Activated B cell treated with CpG ODN at 0.5 μM for 24 hours (primary cell): ENCODE data around the gene SAMD4A. TPM values are rescaled to one million over a fixed set of nuclear protein-coding genes. Genes with fewer than 3 reads are reported as not detected.

Experiments
- ATAC-seq: fragments of 200-7000 bp; cut with Tn5 transposase; one replicate; pipeline ENCODE4 v1.10.0; 2021; ENCODE audit warnings: low read depth, mild to moderate bottlenecking, moderate library complexity
- CTCF ChIA-PET: fragments of 350-600 bp; sonication (Branson Sonifier 250); formaldehyde crosslinking; loops from one replicate; lab custom pipeline; 2021; ENCODE audit warnings: antibody characterized with exemption; lab: Charles Lee
- POLR2A ChIA-PET: fragments of 350-600 bp; sonication (Branson Sonifier 250); formaldehyde crosslinking; loops from one replicate; lab custom pipeline; 2021; ENCODE audit warnings: antibody characterized with exemption; lab: Charles Lee
- DNase-seq: peaks from one replicate; pipeline ENCODE4 v3.0.0; 2022
- H3K27ac Mint-ChIP-seq: one replicate; pipeline ENCODE4 v1.8.0; 2020; ENCODE audit warnings: mixed read lengths
- H3K27me3 Mint-ChIP-seq: one replicate; pipeline ENCODE4 v1.8.0; 2021; ENCODE audit warnings: mixed read lengths
- H3K36me3 Mint-ChIP-seq: one replicate; pipeline ENCODE4 v1.8.0; 2021; ENCODE audit warnings: low read depth, mixed read lengths
- H3K4me1 Mint-ChIP-seq: one replicate; pipeline ENCODE4 v1.8.0; 2021; ENCODE audit warnings: mixed read lengths
- H3K4me3 Mint-ChIP-seq: one replicate; pipeline ENCODE4 v1.8.0; 2020; ENCODE audit warnings: mild to moderate bottlenecking, mixed read lengths
- H3K9me3 Mint-ChIP-seq: one replicate; pipeline ENCODE4 v1.8.0; 2020; ENCODE audit warnings: mixed read lengths
- intact Hi-C: fragments of 100-400 bp; cut with micrococcal nuclease; formaldehyde crosslinking; loops from one replicate; pipeline ENCODE4 v1.15.1; 2024
- total RNA-seq: library from RNA; stranded (reverse); gene quantifications from 2 replicates; pipeline ENCODE4 v1.2.3, GENCODE V29; 2022
- TF ChIP-seq, protein P1 (sequence below): fragments of 200-600 bp; IDR thresholded peaks from one replicate; pipeline ENCODE4 v1.8.0; 2022; ENCODE audit warnings: antibody characterized with exemption, mild to moderate bottlenecking

The SAMD4A gene
- total RNA-seq, 1 donor from 2014 or later = 8.7 TPM

GRCh38 chr14:54577494-54577893 lies 10.6 kb downstream of the SAMD4A start:
- H3K36me3 Mint-ChIP-seq = peaks cover 10% of the 10 kb centered on the region
- POLR2A ChIA-PET = interaction anchor here (1.6 kb wide), 1 partner anchor 9 kb away, joined by 4 read pairs; no protein-coding TSS in a partner anchor
- H3K27ac Mint-ChIP-seq = no peak overlapping the region
- no peaks in the 10 kb centered on the region for H3K4me1 Mint-ChIP-seq
- TF ChIP-seq, protein P1, sequence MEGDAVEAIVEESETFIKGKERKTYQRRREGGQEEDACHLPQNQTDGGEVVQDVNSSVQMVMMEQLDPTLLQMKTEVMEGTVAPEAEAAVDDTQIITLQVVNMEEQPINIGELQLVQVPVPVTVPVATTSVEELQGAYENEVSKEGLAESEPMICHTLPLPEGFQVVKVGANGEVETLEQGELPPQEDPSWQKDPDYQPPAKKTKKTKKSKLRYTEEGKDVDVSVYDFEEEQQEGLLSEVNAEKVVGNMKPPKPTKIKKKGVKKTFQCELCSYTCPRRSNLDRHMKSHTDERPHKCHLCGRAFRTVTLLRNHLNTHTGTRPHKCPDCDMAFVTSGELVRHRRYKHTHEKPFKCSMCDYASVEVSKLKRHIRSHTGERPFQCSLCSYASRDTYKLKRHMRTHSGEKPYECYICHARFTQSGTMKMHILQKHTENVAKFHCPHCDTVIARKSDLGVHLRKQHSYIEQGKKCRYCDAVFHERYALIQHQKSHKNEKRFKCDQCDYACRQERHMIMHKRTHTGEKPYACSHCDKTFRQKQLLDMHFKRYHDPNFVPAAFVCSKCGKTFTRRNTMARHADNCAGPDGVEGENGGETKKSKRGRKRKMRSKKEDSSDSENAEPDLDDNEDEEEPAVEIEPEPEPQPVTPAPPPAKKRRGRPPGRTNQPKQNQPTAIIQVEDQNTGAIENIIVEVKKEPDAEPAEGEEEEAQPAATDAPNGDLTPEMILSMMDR = no peak
- CTCF ChIA-PET = interaction anchor here (1.3 kb wide), 1 partner anchor 9 kb away, joined by 3 read pairs; no protein-coding TSS in a partner anchor
- H3K9me3 Mint-ChIP-seq = peaks cover 8% of the 10 kb centered on the region
- intact Hi-C loops = no loop called here
- no peak overlapping the region for H3K4me3 Mint-ChIP-seq
- no peak for DNase-seq
- no peak for ATAC-seq
- no peaks in the 10 kb centered on the region for H3K27me3 Mint-ChIP-seq

GRCh38 chr14:54577977-54578376 lies 11.0 kb downstream of the SAMD4A start:
- no peaks in the 10 kb centered on the region for H3K4me1 Mint-ChIP-seq
- no peaks in the 10 kb centered on the region for H3K27me3 Mint-ChIP-seq
- peaks cover 6% of the 10 kb centered on the region for H3K9me3 Mint-ChIP-seq
- H3K27ac Mint-ChIP-seq = no peak overlapping the region
- no peak for DNase-seq
- H3K4me3 Mint-ChIP-seq = no peak overlapping the region
- H3K36me3 Mint-ChIP-seq = peaks cover 7% of the 10 kb centered on the region
- CTCF ChIA-PET = interaction anchor here (1.3 kb wide), 1 partner anchor 10 kb away, joined by 3 read pairs; no protein-coding TSS in a partner anchor
- intact Hi-C loops = no loop called here
- POLR2A ChIA-PET = interaction anchor here (1.6 kb wide), 1 partner anchor 10 kb away, joined by 4 read pairs; no protein-coding TSS in a partner anchor
- TF ChIP-seq, protein P1 = no peak
- ATAC-seq = no peak

DNA sequence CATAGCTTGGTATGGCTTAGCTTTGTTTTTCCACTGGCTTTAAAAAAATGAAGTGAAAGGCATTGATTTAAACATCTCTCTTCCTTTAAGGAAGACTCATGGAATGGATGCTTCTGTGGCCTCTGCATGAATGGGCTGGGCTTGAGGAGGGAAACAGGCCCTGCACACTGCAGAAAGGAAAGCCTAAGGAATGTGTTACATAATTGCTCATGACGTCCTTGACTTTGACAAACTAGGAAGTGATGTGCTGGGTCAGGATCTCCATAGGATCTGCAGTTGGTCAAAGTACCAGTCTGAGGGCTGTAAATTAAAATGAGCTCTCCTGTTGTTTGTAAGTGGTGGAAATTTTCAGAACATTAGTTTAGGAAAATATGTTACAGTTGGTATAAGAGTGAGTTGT lies 12.7 kb downstream of the SAMD4A start:
- ATAC-seq (no peak), DNase-seq (no peak)
- Mint-ChIP-seq H3K4me1 (no peaks in the 10 kb centered on the region), H3K27ac (no peak overlapping the region), H3K27me3 (no peaks in the 10 kb centered on the region), H3K36me3 (no peaks in the 10 kb centered on the region), H3K4me3 (no peak overlapping the region), H3K9me3 (no peaks in the 10 kb centered on the region)
- TF ChIP-seq, protein P1 = no peak
- POLR2A ChIA-PET = no interaction called here
- intact Hi-C loops = no loop called here
- CTCF ChIA-PET = no interaction called here

- TF ChIP-seq, protein P1 = no peak
- ChIA-PET CTCF (interaction anchor here (1.2 kb wide), 1 partner anchor 16 kb away, joined by 3 read pairs; no protein-coding TSS in a partner anchor), POLR2A (no interaction called here)
- no peaks in the 10 kb centered on the region for H3K4me1 Mint-ChIP-seq
- peaks cover 2% of the 10 kb centered on the region for H3K36me3 Mint-ChIP-seq
- no peaks in the 10 kb centered on the region for H3K9me3 Mint-ChIP-seq
- H3K27me3 Mint-ChIP-seq = no peaks in the 10 kb centered on the region
- DNase-seq (no peak), ATAC-seq (no peak)
- intact Hi-C loops = no loop called here
- H3K27ac Mint-ChIP-seq = no peak overlapping the region
- H3K4me3 Mint-ChIP-seq = no peak overlapping the region
Observed at GRCh38 chr14:54580933-54581332, 14.0 kb downstream of the SAMD4A start.

- intact Hi-C loops = no loop called here
- no peak overlapping the region for H3K4me3 Mint-ChIP-seq
- TF ChIP-seq, protein P1 = no peak
- ChIA-PET CTCF (interaction anchor here (1.2 kb wide), 1 partner anchor 18 kb away, joined by 3 read pairs; no protein-coding TSS in a partner anchor), POLR2A (no interaction called here)
- H3K9me3 Mint-ChIP-seq = peaks cover 4% of the 10 kb centered on the region
- H3K27me3 Mint-ChIP-seq = no peaks in the 10 kb centered on the region
- no peak overlapping the region for H3K27ac Mint-ChIP-seq
- H3K36me3 Mint-ChIP-seq = peaks cover 5% of the 10 kb centered on the region
- H3K4me1 Mint-ChIP-seq = no peaks in the 10 kb centered on the region
- DNase-seq (no peak), ATAC-seq (no peak)
Observed at GRCh38 chr14:54582334-54582733, 15.4 kb downstream of the SAMD4A start.
